ENCODE data around the gene PROZ. TPM values are rescaled to one million over a fixed set of nuclear protein-coding genes. Genes with fewer than 3 reads are reported as not detected.

PROZ gene
- total RNA-seq, 2 experiments from 2014 or later, result not detected

GRCh38 chr13:113124211-113124970 lies 34.1 kb upstream of the PROZ start:
- no peaks in the 10 kb centered on the region for H3K36me3 Mint-ChIP-seq (ENCODE audit: low read depth)
- no peak for TF ChIP-seq CTCF (IDR thresholded peaks at IDR 0.05)
- no peak overlapping the region for H3K27ac Mint-ChIP-seq
- DNase-seq (no peak), ATAC-seq (no peak)
- intact Hi-C loops (cut with micrococcal nuclease), result no loop called here
- no peaks in the 10 kb centered on the region for H3K9me3 Mint-ChIP-seq
- CTCF ChIA-PET, result interaction anchor here (0.7 to 1.6 kb wide), 2 partner anchors 10 to 95 kb away, joined by 3 to 4 read pairs; no protein-coding TSS in a partner anchor
- H3K4me1 Mint-ChIP-seq (ENCODE audit: low read depth), result peaks cover 4% of the 10 kb centered on the region
- H3K4me3 Mint-ChIP-seq, result no peak overlapping the region
- POLR2A ChIA-PET, result interaction anchor here (0.6 kb wide), 1 partner anchor 745 kb away, joined by 4 read pairs; no protein-coding TSS in a partner anchor
- H3K27me3 Mint-ChIP-seq, result peaks cover 20% of the 10 kb centered on the region

GRCh38 chr13:113125506-113126264 lies 32.8 kb upstream of the PROZ start:
- ChIA-PET CTCF (interaction anchor here (0.7 kb wide), 1 partner anchor 8 kb away, joined by 3 read pairs; no protein-coding TSS in a partner anchor), POLR2A (no interaction called here)
- ATAC-seq (no peak), DNase-seq (no peak)
- peaks cover 4% of the 10 kb centered on the region for H3K4me1 Mint-ChIP-seq (ENCODE audit: low read depth)
- H3K9me3 Mint-ChIP-seq, result no peaks in the 10 kb centered on the region
- H3K4me3 Mint-ChIP-seq, result no peak overlapping the region
- H3K36me3 Mint-ChIP-seq (ENCODE audit: low read depth), result no peaks in the 10 kb centered on the region
- peaks cover 26% of the 10 kb centered on the region for H3K27me3 Mint-ChIP-seq
- no peak for TF ChIP-seq CTCF (IDR thresholded peaks at IDR 0.05)
- H3K27ac Mint-ChIP-seq, result no peak overlapping the region
- intact Hi-C loops (cut with micrococcal nuclease), result no loop called here

- Mint-ChIP-seq H3K36me3 (ENCODE audit: low read depth) (no peaks in the 10 kb centered on the region), H3K4me1 (ENCODE audit: low read depth) (peaks cover 4% of the 10 kb centered on the region), H3K27me3 (peaks cover 31% of the 10 kb centered on the region), H3K9me3 (no peaks in the 10 kb centered on the region), H3K4me3 (no peak overlapping the region), H3K27ac (no peak overlapping the region)
- DNase-seq (no peak), ATAC-seq (no peak)
- ChIA-PET CTCF (no interaction called here), POLR2A (no interaction called here)
- no peak for TF ChIP-seq CTCF (IDR thresholded peaks at IDR 0.05)
- intact Hi-C loops (cut with micrococcal nuclease), result no loop called here
Observed at GRCh38 chr13:113126265-113127150, 31.9 kb upstream of the PROZ start.

- H3K27me3 Mint-ChIP-seq, result peaks cover 35% of the 10 kb centered on the region
Observed at GRCh38 chr13:113129480-113129879, 29.0 kb upstream of the PROZ start.

More at GRCh38 chr13:113129480-113129879, 29.0 kb upstream of the PROZ start:
- Mint-ChIP-seq H3K27ac (no peak overlapping the region), H3K36me3 (ENCODE audit: low read depth) (no peaks in the 10 kb centered on the region), H3K4me3 (no peak overlapping the region), H3K9me3 (no peaks in the 10 kb centered on the region), H3K4me1 (ENCODE audit: low read depth) (peaks cover 4% of the 10 kb centered on the region)
- no peak for ATAC-seq
- ChIA-PET CTCF (no interaction called here), POLR2A (interaction anchor here (0.5 kb wide), 1 partner anchor 29 kb away, joined by 6 read pairs; no protein-coding TSS in a partner anchor)
- intact Hi-C loops (cut with micrococcal nuclease), result no loop called here
- no peak for TF ChIP-seq CTCF (IDR thresholded peaks at IDR 0.05)
- DNase-seq, result no peak

Measured in activated CD8-positive, alpha-beta T cell treated with anti-CD3 and anti-CD28 coated beads for 36 hours (primary cell).